ENCODE data around the gene CDC42BPG.
A peak's percentile ranks its signal among the peaks of the same experiment; 100 is the strongest.

CDC42BPG gene

GRCh38 chr11:64879244-64879900, 34.9 kb upstream of the CDC42BPG start:
- DNase-seq (ENCODE audit: low read depth) = no peak

GRCh38 chr11:64878494-64879243, 34.2 kb upstream of the CDC42BPG start, which contains the start of gene EHD1:
EHD1 (minus strand) TSS chr11:64878621; CDS start chr11:64878464, 157 bp downstream.
- peak; percentile 100 for DNase-seq (ENCODE audit: low read depth)

GRCh38 chr11:64878223-64878493, 33.7 kb upstream of the CDC42BPG start:
- no peak for DNase-seq (ENCODE audit: low read depth)

GRCh38 chr11:64877390-64878222, 33.2 kb upstream of the CDC42BPG start:
- DNase-seq (ENCODE audit: low read depth) = no peak

GRCh38 chr11:64876835-64877341, 32.4 kb upstream of the CDC42BPG start:
- no peak for DNase-seq (ENCODE audit: low read depth)

- DNase-seq (ENCODE audit: low read depth) = no peak
Measured at GRCh38 chr11:64876229-64876750, 31.8 kb upstream of the CDC42BPG start.

- no peak for DNase-seq (ENCODE audit: low read depth)
Measured at GRCh38 chr11:64875369-64876228, 31.1 kb upstream of the CDC42BPG start.

- DNase-seq (ENCODE audit: low read depth) = no peak
Measured at GRCh38 chr11:64874308-64875240, 30.1 kb upstream of the CDC42BPG start.

GRCh38 chr11:64872790-64873488, 28.5 kb upstream of the CDC42BPG start:
- no peak for DNase-seq (ENCODE audit: low read depth)

GRCh38 chr11:64871492-64871891, 27.0 kb upstream of the CDC42BPG start:
- no peak for DNase-seq (ENCODE audit: low read depth)

- no peak for DNase-seq (ENCODE audit: low read depth)
Measured at GRCh38 chr11:64870893-64871466, 26.5 kb upstream of the CDC42BPG start.

GRCh38 chr11:64870176-64870892, 25.9 kb upstream of the CDC42BPG start:
- no peak for DNase-seq (ENCODE audit: low read depth)

- no peak for DNase-seq (ENCODE audit: low read depth)
Measured at GRCh38 chr11:64869571-64870175, 25.2 kb upstream of the CDC42BPG start.

GRCh38 chr11:64868904-64869570, 24.6 kb upstream of the CDC42BPG start:
- no peak for DNase-seq (ENCODE audit: low read depth)

GRCh38 chr11:64867748-64868462, 23.5 kb upstream of the CDC42BPG start:
- no peak for DNase-seq (ENCODE audit: low read depth)

- DNase-seq (ENCODE audit: low read depth) = no peak
Measured at GRCh38 chr11:64866173-64866491, 21.7 kb upstream of the CDC42BPG start.
